Subcutaneous abdominal adipose tissue (tissue), 5 donors: ENCODE results near the gene TLE4.
"Not testable (repeated sequence)": the region's sequence is repeated elsewhere in the genome, so short reads cannot be mapped to it uniquely, and the experiment has no call there.

Experiments
- H3K27ac ChIP-seq: one replicate; pipeline ENCODE4 v1.7.0; 2013; ENCODE audit warnings: low read depth, mild to moderate bottlenecking, inconsistent platforms, low read length, moderate library complexity
- H3K27me3 ChIP-seq, 5 donors: one replicate each; pipeline ENCODE4 v1.7.0; 2013; ENCODE audit warnings: low read length in 5 of 5, inconsistent platforms in 1 of 5; ENCODE audit not compliant: control insufficient read depth in 5 of 5, insufficient read depth in 4 of 5
- H3K36me3 ChIP-seq, 5 donors: one replicate each; pipeline ENCODE4 v1.7.0; 2013; ENCODE audit warnings: low read length in 5 of 5; ENCODE audit not compliant: control insufficient read depth in 5 of 5, insufficient read depth in 5 of 5
- H3K4me1 ChIP-seq, 5 donors: one replicate each; pipeline ENCODE4 v1.7.0; 2013; ENCODE audit warnings: low read length in 5 of 5, mild to moderate bottlenecking in 3 of 5, moderate library complexity in 1 of 5; ENCODE audit not compliant: control insufficient read depth in 5 of 5, insufficient read depth in 5 of 5
- H3K4me3 ChIP-seq, 5 donors: one replicate each; pipeline ENCODE4 v1.7.0; 2013; ENCODE audit warnings: low read length in 5 of 5, low read depth in 1 of 5
- H3K9ac ChIP-seq, 5 donors: one replicate each; pipeline ENCODE4 v1.7.0; 2013; ENCODE audit warnings: low read length in 5 of 5, mild to moderate bottlenecking in 4 of 5, moderate library complexity in 3 of 5
- H3K9me3 ChIP-seq, 5 donors: one replicate each; pipeline ENCODE4 v1.7.0; 2013; ENCODE audit warnings: low read length in 5 of 5; ENCODE audit not compliant: control insufficient read depth in 5 of 5
- donor health status: healthy.
- donor health status: healthy.
- donor health status: healthy.
- donor health status: healthy.
- donor health status: healthy.

The TLE4 gene

DNA sequence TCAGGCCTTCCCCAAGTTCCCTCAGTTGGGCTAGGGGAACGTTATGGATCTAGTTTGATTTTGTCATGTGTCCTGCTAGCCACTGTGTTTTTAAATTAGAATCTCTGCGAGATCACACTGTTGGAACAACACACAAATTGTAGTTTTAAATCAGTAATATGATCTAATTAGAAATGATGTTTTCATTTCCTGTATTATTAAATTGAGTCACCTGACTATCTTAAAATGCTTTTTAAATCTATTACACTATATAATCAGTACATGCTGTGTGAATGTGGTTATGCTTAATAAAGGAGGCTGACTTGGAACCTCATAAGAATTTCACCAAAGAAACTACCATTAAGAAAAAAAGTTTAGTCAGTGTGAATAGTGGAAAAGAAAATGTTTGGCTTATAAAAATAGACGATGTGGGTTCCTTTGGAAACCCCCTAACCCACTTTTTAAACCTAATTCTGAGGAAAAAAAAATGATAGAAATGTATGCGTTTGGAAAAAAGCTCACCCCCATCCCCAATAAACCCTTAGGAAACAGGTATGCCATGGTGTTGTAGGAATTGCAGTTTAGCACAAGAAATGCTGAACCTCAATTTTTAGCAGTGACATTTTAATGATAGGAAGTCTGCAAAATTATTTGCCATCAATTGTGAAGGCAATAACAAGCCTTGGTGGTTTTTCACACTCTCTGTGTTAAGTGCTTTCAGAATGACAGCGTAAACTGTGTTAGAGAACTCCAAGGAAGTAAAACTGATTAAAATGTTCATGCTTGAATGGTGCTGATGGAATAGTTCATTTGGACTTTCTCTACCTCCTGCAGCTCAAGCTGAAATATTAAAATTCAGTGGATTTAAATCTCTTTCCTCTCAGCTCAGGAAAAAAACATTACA is 59.0 kb downstream of the TLE4 start:
- Histone ChIP-seq H3K27me3 (no peaks in the 10 kb centered on the region), H3K9me3 (no peaks in the 10 kb centered on the region), H3K4me3 (no peak overlapping the region), H3K27ac (no peak overlapping the region), H3K36me3 (no peaks in the 10 kb centered on the region), H3K4me1 (no peaks in the 10 kb centered on the region), H3K9ac (no peak overlapping the region)

DNA sequence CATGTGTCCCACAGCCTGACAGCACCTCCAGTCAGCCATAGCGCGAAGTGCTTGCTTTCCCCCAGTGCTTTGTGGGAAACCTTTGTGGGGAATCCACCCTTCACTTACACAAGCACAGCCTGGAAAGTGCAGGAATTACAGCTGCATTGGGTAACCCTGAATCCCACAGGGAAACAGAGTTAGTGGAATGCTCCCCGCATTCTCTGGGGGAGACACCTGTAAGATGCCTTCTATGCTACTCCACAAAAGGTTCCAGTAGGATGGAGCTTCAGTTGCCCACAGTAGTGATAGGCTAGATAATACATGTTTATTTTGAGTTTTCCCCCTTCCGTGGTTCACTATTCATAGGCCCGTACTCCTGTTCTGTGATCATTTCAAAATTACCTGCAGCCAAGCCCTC is 60.3 kb downstream of the TLE4 start:
- Histone ChIP-seq H3K9ac (no peak overlapping the region), H3K27me3 (no peaks in the 10 kb centered on the region), H3K36me3 (no peaks in the 10 kb centered on the region), H3K27ac (no peak overlapping the region), H3K9me3 (no peaks in the 10 kb centered on the region), H3K4me3 (no peak overlapping the region), H3K4me1 (no peaks in the 10 kb centered on the region)

DNA sequence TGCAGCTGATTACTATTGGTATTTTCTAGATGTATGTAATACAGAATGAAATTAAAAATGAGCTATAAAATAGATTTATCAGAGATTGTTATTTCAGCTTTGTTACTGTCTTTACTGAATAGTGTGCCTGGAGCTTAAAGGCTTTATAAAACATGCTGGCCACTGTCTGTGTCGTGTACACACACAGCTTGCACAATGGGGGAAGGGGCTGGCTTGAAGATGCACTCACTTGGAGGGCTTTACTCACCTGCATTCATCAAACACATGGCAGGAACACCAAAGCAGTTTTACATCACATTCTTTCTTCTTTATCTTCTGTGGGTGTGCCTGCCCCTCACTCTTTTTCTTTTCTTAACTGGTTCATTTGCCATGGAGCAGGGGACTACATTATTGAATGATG is 60.9 kb downstream of the TLE4 start:
- Histone ChIP-seq H3K9ac (no peak overlapping the region), H3K9me3 (no peaks in the 10 kb centered on the region), H3K36me3 (no peaks in the 10 kb centered on the region), H3K27me3 (no peaks in the 10 kb centered on the region), H3K27ac (no peak overlapping the region), H3K4me3 (no peak overlapping the region), H3K4me1 (no peaks in the 10 kb centered on the region)

DNA sequence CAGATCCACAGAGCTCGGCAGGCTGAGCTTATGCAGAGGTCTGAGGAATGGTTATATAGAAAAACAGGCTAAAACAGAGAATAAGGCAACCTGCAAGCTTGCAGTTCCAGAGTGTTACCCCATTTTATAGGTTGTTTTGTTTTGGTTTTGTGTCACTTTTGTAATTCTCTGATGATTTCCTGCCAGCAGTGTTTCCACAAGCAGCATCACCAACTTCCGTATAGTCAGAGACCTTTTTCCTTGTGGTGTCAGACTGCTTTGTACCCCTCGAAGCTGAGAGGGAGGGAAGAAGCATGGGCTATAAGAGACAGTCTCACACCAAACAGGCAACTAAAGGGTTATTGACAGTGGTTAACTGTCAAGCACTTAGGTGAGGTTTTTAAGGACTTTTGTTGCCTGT is 61.8 kb downstream of the TLE4 start:
- no peaks in the 10 kb centered on the region for H3K36me3 ChIP-seq
- H3K9me3 ChIP-seq: no peaks in the 10 kb centered on the region
- H3K4me3 ChIP-seq: no peak overlapping the region
- no peaks in the 10 kb centered on the region for H3K4me1 ChIP-seq
- no peak overlapping the region for H3K27ac ChIP-seq
- H3K27me3 ChIP-seq: no peaks in the 10 kb centered on the region
- H3K9ac ChIP-seq: no peak overlapping the region

DNA sequence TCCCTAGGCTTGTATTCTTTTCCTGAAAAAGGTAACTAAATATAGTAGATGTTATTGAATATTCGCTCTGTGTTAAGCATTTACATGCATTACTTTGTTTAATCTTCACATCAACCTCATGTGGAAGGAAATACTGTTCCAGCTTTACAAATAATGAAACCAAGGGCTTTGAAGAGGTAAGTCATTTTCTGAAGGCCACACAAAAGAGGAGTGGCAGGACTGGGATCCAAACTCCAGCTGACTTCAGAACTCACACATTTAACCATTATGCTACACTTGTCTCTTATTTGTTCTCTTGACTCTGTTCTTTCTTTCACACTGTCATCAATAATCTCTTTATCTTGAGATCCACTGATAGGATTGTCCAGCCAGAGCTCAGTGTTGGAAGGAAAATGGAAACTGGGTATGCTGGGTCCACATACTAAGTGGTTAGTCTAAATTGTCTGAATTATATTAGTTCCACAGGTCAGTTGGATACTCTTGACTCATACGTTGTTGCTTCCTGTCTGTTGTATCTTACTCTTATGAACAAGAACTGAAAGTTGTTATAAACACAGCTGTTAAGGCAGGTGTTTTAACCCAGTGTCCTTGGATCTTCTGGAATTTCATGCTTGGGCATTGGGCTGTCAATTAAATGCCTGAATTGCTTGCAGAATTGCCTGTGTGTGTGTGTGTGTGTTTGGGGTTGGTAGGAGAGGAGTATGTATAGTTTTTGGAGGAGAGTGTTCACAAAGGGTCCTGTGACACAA is 65.6 kb downstream of the TLE4 start:
- Histone ChIP-seq H3K9me3 (no peaks in the 10 kb centered on the region), H3K27me3 (no peaks in the 10 kb centered on the region), H3K9ac (no peak overlapping the region), H3K4me1 (no peaks in the 10 kb centered on the region), H3K27ac (no peak overlapping the region), H3K36me3 (no peaks in the 10 kb centered on the region), H3K4me3 (no peak overlapping the region)

DNA sequence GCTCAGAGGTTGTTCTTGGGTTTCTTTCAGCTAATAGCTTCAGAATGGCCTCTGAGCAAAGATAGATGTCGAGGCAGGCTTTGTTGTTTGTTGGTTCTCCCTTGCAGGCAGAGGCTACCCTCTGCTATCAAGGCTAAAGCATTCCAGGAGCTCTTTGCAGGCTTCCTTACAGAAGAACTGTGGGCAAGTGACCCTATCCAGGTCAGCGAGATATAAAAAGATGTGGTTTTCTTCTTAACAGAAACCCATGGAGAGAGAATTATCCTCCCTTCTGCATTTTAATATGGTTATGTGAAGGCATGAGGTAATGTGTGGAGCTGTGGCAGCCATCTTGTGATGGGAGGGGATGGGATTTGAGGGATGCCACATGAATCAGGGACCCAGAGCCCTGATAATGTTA is 67.0 kb downstream of the TLE4 start:
- Histone ChIP-seq H3K36me3 (no peaks in the 10 kb centered on the region), H3K4me1 (no peaks in the 10 kb centered on the region), H3K9ac (no peak overlapping the region), H3K27ac (no peak overlapping the region), H3K4me3 (no peak overlapping the region), H3K9me3 (no peaks in the 10 kb centered on the region), H3K27me3 (no peaks in the 10 kb centered on the region)

DNA sequence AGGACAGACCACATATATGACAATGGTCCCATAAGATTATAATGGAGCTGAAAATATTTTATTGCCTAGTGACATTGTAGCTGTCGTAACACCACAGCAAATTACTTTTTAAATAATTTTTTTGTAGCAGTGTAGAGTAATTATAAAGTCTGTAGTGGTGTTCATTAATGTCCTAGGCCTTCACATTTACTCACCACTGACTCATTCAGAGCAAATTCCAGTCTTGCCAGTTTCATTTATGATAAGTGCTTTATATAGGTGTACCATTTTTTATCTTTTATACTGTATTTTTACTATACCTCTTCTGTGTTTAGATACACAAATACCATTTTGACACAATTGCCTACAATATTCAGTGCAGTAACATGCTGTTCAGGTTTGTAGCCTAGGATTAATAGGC is 67.6 kb downstream of the TLE4 start:
- Histone ChIP-seq H3K27ac (no peak overlapping the region), H3K9me3 (no peaks in the 10 kb centered on the region), H3K36me3 (peaks cover 0 to under 1% (median 0%) of the 10 kb centered on the region in 5 donors), H3K27me3 (no peaks in the 10 kb centered on the region), H3K9ac (no peak overlapping the region), H3K4me3 (no peak overlapping the region), H3K4me1 (no peaks in the 10 kb centered on the region)

DNA sequence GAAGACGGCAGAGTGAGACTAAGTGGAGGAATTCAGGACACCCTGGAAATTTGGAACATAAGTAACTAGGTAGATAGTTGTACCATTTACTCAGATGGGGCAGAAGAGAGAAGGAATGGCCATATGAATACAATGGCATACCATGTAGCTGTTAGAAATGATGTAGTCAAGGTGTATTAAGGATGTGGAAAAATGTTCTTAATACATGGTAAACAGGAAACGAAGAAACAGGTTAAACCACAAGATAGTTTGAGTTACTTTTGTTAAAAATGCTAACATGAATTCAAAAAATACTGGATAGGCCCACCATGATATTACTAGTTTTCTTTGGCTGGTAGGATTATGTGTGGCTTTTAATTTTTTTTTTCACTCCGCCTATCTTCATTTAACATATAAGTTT is 68.3 kb downstream of the TLE4 start:
- H3K36me3 ChIP-seq, H3K9ac ChIP-seq, H3K27ac ChIP-seq, H3K27me3 ChIP-seq, H3K4me1 ChIP-seq, H3K9me3 ChIP-seq, H3K4me3 ChIP-seq: not testable (repeated sequence)

DNA sequence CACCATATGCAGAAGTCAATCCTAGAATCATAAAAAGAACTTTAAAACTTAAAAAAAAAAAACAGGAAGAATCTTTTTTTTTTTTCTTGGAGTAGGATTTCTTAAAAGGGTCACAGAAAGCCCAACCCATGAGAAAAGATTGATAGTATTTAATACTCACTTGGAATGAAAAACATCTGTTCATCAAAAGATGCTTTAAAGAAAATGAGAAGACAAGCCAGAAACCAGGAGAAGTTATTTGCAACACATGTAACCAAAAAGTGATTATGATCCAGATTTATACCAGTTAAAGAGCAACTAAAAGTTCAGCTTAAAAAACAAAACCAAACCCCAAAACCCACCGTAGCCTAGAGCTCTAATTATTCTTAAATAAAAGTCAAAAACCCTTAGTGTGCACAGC is 69.3 kb downstream of the TLE4 start:
- peaks cover 0 to 5% (median 0%) of the 10 kb centered on the region in 5 donors for H3K36me3 ChIP-seq
- no peak overlapping the region for H3K27ac ChIP-seq
- H3K9ac ChIP-seq: no peak overlapping the region
- H3K27me3 ChIP-seq: no peaks in the 10 kb centered on the region
- H3K9me3 ChIP-seq: peaks cover 0 to 2% (median 0%) of the 10 kb centered on the region in 5 donors
- H3K4me1 ChIP-seq: no peaks in the 10 kb centered on the region
- no peak overlapping the region for H3K4me3 ChIP-seq

DNA sequence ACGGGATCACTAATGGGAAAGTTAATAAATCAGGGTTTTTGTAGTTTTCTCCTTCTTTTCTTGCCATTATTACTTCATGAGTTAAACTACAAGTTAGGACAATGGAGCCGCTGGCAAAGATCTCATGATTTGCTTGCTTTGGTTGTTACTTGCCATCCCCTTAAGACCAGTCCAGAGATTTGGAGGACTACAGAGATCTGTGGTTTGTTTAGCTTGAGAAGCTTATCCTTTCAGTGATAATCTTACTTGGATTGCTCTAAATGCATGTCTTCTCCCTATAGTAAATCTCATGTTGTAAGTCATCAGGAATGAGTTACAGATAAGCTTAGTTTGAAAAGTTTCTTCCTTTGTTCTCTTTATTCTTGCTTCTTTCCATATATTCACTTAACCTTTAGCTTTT is 70.9 kb downstream of the TLE4 start:
- no peak overlapping the region for H3K9ac ChIP-seq
- H3K4me3 ChIP-seq: no peak overlapping the region
- H3K27me3 ChIP-seq: no peaks in the 10 kb centered on the region
- H3K4me1 ChIP-seq: no peaks in the 10 kb centered on the region
- peaks cover 0 to 2% (median 0%) of the 10 kb centered on the region in 5 donors for H3K9me3 ChIP-seq
- no peak overlapping the region for H3K27ac ChIP-seq
- peaks cover 0 to 5% (median 0%) of the 10 kb centered on the region in 5 donors for H3K36me3 ChIP-seq
